DMS53 treated with DMSO at 0.1 percent for 48 hours (cell line): Measurements from ENCODE around the gene CDK3.
"Not testable (repeated sequence)": the region's sequence is repeated elsewhere in the genome, so short reads cannot be mapped to it uniquely, and the experiment has no call there.

Experiments
- DNase-seq: peaks from one replicate; lab custom pipeline; 2025; ENCODE audit not compliant: unreplicated experiment; lab: John Stamatoyannopoulos, UW

The CDK3 gene

DNA sequence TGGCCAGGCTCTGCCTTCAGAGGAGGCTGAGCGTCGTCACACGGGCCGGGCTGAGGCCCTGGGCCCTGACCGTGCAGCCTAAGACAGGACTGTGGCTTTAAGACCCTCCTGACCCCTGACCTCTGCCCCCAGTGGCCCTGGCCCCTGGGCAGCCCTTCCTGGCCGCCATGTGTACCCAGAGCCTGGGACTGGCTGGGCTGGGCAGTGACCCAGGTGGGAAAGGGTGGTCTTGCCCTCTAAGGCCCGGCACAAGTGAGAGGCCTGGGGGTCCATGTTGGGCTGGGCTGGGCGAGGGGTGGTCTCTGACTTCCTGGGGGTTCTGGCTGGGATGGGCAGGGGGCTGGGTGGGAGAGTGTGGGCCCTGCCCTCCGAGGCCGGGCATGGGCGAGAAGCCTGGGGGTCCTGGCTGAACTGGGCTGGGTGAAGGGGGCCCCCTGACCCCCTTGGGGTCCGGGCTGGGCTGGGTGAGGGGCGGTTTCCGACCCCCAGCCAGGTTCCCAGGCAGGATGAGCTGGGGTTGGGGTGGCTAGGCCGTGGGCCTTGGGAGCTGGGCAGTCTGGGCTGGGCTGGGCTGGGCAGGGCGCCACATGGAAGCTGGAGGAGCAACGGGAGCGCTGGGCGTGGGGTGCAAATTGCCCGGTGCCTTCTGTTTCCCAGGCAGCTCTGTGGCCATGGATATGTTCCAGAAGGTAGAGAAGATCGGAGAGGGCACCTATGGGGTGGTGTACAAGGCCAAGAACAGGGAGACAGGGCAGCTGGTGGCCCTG is at the start of gene CDK3:
Gene CDK3 (plus strand): TSS at position 101 of the 767 bp plus-strand sequence. CDS start 571 bp downstream, at position 672.
- DNase-seq: no peak

DNA sequence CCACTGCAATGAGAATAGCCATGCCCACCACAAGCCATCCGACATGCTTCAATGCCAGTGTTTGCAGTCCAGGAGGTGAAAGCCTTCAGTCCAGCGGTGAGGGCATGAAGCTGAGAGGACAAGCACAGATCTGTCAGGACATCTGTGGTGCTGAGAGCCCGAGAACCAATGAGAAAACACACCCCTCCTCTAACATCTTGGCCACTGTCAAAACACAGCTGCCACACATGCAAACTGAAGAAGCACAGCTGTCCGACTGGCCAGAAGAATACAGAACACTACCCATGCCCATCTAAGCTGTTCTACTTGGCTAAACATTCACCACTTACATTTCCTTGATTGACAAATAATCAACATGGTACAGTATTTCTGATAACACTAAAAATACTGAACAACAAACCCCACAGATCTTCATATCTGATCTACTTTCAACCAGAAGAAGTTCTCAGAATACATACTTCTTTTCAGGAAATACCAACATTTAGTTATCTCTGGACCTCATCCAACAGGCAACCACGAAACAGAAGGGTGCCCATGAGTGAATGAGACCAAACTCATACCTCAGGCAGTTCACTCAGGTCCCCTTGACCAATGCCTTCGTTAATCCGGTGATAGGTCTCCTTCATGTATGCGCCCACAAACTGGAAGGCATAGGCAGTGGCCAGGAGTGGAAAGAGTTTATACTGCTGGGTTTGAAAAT is 49.6 kb upstream of the CDK3 start:
- DNase-seq: no peak

DNA sequence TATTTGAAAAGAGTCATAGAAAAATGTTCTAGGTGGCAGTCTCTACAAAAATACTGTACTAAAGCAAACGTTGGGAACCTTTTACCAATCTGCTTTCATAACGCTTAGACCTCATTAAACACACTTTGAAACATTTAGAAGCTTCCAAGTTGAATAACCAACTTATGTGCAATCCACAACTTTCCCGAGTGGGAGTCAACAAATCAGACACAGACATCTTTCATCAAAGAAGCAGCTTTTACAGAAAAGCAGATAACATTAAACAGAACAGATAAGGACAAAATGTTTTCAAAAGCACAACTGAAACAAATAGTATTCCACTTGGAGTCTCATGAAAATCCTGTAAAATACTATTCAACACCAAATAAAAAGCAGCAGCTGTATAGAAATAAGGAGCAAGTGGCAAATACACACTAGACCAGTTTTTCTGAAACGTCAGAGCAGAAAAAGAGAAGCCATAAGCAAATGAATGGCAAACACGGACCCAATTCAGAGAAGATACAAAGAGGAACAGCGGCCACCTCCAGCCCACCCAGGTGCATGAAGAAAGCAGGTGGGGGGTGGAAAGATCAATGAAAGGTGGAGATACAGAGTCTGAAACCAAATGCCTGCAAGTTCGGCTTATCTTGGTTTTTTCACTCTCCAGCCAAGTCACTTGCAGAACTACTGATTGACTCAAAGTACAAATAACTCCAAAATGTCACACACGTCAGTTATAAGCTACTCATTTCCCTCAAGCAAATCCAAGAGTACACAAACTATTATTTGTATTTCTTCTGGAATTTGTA is 41.4 kb upstream of the CDK3 start:
- no peak for DNase-seq

GRCh38 chr17:75959839-75960511 is 40.7 kb upstream of the CDK3 start:
- DNase-seq: no peak

GRCh38 chr17:75965468-75965867 is 35.2 kb upstream of the CDK3 start:
- no peak for DNase-seq

GRCh38 chr17:75969044-75969443 is 31.6 kb upstream of the CDK3 start:
- DNase-seq: not testable (repeated sequence)

GRCh38 chr17:75970011-75970523 is 30.6 kb upstream of the CDK3 start:
- peak; percentile 30 for DNase-seq

DNA sequence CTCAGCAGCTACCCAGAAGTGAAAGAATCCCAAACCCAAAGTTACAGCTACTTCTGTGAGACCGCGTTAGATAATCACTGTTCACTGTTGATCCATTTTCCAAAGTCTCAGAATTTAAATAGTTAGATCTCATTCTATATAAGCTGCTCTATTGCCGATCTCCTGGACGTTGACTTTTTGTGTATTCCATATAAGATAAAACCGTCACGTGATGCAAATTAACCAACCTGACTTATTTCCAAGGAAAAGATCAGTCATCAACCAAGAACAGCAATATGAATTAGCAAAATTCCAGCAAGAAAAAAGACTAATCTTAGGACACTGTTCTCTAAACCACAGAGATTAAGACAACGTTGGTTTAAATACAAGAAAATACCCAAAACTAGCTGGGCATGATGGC is 30.0 kb upstream of the CDK3 start:
- DNase-seq: no peak

GRCh38 chr17:75975187-75975586 is 25.5 kb upstream of the CDK3 start:
- not testable (repeated sequence) for DNase-seq

- no peak for DNase-seq
Measured at GRCh38 chr17:75975757-75976174, 24.9 kb upstream of the CDK3 start.

GRCh38 chr17:75976175-75976848 is 24.3 kb upstream of the CDK3 start:
- no peak for DNase-seq

DNA sequence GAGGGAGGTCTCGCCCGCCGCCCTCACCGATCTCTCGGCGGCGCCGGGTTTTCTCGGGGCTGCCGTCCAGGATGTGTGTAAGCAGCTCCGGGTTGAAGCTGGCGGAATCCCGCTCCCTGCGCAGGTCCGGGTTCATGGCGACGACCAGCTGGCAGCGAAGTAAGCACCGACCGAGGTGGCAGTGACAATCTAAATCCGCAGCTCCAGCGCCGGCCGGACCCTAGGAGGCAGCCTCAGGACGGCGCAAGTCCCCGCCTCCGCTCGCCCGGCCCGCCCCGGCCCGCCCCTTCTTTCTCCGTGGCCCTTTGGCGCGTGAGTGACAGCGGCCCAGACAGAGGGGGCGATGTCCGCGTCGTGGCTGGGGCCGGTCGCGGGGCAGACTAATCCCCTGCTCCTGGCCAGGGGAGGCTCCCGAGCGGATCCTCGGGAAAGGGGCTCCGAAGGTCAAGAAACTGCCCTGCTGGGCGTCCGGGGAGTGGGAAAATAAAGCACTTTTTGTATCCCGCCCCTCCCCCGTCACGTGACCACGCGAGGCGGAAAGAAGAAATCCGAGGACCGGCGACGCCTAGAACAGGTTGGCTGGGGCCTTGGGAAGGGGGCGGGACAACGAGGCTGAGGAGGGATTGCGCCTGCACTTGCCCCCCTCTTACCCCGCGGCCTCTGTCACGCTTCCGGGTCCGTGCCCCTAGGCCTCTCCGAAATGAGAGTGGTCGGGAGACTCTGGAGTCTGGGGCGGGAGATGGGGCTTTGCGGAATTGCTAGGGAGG is 21.5 kb upstream of the CDK3 start, which contains the start of the genes ACOX1 and TEN1:
Gene ACOX1 (minus strand): TSS at position 229 of the 767 bp plus-strand sequence. CDS start 93 bp downstream, at position 136.
Gene TEN1 (plus strand): TSS at position 303 of the 767 bp plus-strand sequence. CDS start 6,953 bp downstream, outside the sequence.
- peak; percentile 87 for DNase-seq

- no peak for DNase-seq
Measured at GRCh38 chr17:75979705-75980187, 20.9 kb upstream of the CDK3 start.

- DNase-seq: no peak
Measured at GRCh38 chr17:75980188-75981018, 20.3 kb upstream of the CDK3 start.

DNA sequence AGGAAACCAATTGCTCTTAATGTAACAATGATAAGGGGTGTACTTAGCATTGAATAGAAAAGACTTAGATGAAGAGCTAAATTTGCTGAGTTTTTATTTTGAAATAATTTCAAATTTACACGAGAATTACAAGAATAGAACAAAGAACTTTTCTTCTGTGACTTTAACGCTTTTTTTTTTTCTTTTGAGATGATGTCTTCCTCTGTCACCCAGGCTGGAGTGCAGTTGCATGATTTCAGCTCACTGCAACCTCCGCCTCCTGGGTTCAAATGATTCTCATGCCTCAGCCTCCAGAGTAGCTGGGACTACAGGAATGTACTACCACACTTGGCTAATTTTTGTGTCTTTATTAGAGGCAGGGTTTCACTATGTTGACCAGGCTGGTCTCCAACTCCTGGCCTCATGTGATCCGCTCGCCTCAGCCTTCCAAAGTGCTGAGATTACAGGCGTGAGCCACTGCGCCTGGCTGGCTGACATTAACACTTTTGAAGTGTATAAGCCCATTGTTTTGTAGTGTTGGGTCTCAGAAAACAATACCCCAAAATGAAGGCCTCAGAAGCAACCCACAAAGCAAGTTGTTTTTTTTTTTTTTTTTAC is 19.5 kb upstream of the CDK3 start:
- DNase-seq: no peak

DNA sequence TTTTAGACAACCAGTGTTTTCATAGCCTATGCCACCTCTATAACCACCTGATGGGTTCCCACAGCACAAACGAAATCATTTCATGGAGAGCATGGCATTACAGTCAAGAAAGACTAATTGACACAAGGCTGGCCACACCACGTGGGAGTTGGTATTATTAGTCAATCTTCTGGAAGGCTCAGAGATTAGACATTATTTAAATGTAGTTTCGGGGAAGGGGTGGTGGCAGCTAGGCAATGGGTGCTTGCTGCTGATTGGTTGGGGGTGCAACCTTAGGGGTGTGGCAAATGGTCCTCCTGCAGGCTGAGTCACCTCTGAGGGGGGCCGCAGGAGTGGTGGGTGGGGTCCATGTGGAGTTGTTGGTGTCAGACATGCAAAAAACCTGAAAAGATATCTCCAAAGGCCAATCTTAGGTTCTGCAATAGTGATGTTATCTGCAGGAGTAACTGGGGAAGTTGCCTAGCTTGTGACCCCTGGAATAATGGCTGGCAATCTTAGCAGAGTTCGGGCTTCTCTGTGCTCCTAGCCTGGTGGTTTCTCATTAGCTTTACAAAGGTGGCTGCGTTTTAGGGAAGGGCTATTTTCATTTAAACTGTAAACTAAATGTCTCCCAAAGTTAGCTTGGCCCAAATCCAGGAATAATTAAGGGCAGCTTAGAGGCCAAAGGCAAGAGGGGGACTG is 17.0 kb upstream of the CDK3 start:
- no peak for DNase-seq

DNA sequence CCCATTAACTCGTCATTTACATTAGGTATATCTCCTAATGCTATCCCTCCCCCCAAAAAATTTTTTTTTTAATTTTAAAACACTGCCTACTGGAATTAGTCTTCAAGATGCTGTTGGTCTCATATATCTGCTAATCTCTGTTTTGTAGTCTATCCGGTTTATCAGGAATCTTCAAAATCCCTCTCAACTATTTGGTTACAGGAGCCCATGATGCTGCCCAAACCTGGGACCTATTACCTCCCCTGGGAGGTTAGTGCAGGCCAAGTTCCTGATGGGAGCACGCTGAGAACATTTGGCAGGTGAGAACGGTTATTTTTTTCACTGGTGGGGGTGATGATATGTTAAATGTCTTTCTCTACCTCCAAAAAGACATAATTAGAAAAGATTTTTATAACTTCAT is 14.7 kb upstream of the CDK3 start:
- DNase-seq: no peak
